WI38 (cell line): ENCODE data around the gene YIPF5.

Experiments used
- H3K4me3 ChIP-seq: 2 replicates; pipeline ENCODE4 v1.5.1; 2011; ENCODE audit warnings: low read depth, mild to moderate bottlenecking, control low read depth, low read length
- CTCF ChIP-seq: IDR thresholded peaks from 2 replicates; pipeline ENCODE4 v1.5.1; 2012; ENCODE audit warnings: low read depth, mild to moderate bottlenecking, control low read depth, low read length

Gene YIPF5

DNA sequence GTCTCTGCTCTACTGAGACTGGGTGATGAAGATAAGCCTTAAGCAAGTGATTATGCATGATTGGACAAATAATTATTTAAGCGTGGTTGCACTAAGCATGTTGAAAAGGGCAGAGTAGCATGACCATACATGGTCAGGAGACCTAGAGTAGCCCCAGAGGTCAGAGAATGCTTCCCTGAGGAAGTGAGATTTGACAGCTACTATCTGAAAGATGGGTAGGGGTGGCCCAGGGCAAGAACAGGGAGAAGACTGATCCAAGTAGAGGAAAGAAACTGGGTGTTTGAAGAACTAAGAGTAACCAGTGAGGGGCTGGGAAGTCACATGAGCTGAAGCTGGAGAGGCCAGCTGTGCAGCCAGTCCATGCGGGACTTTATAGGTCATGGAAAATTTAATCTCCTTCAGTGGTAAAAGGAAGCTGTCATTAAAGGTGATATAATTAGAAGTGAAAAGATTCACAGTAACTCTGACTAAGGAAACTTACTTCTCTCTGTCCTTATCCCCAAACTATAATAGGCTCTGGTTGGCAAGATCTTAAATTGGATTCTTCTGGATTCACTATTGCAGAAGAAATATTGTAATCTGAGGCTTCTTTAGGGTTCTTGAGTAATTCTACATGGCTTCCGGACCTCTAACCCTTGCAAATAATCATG is 35.2 kb downstream of the YIPF5 start:
- no peak for TF ChIP-seq CTCF
- H3K4me3 ChIP-seq, result no peak overlapping the region

DNA sequence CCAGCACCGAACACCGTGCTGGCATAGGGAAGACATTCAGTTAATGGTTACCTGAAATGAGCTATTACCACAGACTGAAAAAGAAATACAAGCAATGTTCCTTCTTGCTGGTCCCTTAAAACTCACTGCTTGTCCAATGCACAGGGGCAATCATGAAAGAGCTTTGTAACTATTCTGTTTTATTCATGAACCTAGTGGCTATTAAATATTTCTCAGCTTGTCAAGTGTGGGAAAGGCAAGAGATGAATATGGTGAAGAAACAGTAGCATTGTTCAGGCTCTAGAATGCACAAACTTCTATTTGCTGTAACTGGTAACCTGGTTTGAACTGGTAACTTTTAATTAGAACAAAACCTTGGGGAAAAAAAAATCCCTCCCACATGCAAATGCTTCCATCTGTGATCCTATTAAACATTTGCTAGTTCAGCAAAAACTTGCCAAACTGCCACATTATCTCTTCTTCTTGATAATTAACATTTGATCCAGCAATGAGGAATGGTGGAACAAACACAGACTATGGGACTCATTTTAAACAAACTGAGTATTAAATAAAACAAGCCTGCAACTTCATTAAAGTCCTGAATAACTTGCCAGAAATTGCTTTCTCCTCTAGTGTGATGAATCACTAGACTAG is 36.1 kb downstream of the YIPF5 start:
- H3K4me3 ChIP-seq, result no peak overlapping the region
- TF ChIP-seq CTCF, result no peak

DNA sequence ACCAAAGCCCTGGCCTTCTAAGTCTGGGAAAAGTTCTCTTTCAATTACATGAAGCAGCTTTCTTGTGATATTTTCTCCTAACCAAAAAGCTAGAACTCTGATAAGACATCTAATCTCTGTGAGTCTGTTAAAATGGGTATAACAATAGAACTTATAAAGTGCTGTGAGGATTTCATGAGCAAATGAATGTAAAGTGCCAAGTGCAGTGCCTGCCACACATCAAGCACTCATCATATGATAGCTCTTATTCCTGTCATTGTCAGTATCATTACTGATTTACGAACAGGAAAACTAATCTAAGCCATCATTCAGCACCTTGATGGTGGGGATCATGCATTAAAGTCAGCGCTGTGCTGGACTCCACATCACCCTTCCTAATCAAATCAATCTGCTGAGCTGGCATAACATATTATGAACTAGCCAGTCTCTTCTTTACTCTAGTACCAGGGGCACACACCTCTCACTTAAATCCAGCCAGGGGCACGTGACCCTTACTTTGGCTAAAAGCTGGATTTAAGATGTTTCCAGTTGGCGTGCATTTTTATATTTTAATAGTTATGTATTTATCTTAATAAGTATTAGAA is 37.3 kb downstream of the YIPF5 start:
- no peak for TF ChIP-seq CTCF
- no peak overlapping the region for H3K4me3 ChIP-seq

DNA sequence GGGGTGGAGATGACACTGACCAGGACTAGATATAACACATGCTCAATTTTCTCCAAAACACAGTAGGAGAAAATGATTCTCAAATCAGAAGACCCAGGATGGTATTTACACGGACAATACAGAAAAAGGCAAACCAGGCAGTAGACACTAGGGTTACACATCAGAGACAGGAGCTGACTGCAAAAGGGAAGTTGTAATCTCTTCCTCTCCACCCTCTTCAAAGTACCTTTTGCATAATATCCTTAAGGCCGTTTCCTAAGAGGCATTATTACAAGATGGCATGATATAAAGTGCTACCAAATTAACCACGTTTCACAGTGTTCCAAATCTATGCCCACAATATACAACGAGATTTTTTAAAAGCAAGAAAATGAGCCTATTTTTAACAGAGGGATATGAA is 39.2 kb downstream of the YIPF5 start:
- H3K4me3 ChIP-seq, result no peak overlapping the region
- TF ChIP-seq CTCF, result no peak

- H3K4me3 ChIP-seq, result no peak overlapping the region
- TF ChIP-seq CTCF, result no peak
Measured at GRCh38 chr5:144130306-144130705, 40.2 kb downstream of the YIPF5 start.

DNA sequence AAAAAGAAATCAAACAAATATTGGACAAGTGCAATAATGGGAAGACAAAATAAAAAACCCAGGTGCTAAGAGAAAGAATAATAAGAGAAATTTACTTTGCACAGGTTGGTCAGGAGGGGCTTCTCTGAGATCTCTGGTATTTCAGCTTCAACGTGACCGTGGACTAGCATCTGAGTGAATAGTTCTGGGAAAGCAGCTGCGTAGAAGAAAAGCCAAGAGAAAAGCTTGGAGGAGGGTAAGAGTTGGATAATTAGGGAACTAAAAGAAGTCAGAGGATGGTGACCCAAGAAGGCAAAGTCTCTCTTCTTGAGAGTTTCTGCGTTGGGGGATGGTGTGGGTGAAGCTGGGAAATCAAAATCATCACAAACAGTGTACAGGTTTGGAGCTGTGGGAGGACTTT is 41.6 kb downstream of the YIPF5 start:
- no peak overlapping the region for H3K4me3 ChIP-seq
- no peak for TF ChIP-seq CTCF

DNA sequence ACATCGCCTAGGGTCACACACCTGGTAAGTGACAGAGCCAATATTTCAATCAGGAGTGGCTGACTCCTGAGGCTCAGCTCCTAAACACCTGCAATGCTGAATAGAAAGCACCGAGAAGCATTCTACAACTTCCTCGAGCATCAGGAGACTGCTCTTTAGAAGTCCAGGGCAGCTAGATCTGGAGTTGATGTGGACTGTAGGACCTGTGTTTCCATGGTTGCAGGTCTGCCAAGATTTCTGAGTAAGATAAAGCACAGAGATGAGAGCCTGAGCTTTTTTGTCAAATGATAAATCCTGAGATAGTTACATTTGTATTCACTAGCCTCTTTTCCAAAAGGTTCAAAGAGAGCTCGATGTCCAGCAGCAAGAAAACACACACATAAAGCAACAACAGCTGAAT is 43.8 kb downstream of the YIPF5 start:
- no peak for TF ChIP-seq CTCF
- no peak overlapping the region for H3K4me3 ChIP-seq
